Small intestine (tissue), 7 donors: ENCODE data around the gene SIRPG. TPM values are rescaled to one million over a fixed set of nuclear protein-coding genes. Genes with fewer than 3 reads are reported as not detected.
"Not testable (repeated sequence)": the region's sequence is repeated elsewhere in the genome, so short reads cannot be mapped to it uniquely, and the experiment has no call there.

Experiments
- DNase-seq, 2 donors: peaks; one replicate each; pipeline versions ENCODE4 v3.0.0 to v3.0.0-alpha.2; 2013
- FAIRE-seq: peaks from 2 replicates; lab custom pipeline; 2012; peaks lifted over from hg19 to GRCh38; lab: Jason Lieb, UNC
- H3K27ac ChIP-seq, 3 donors: one replicate each; pipeline ENCODE4 v1.5.1; 2013; ENCODE audit warnings: low read length in 2 of 3, mild to moderate bottlenecking in 2 of 3, control low read depth in 1 of 3, inconsistent platforms in 1 of 3, low read depth in 1 of 3, moderate library complexity in 1 of 3
- H3K27me3 ChIP-seq, 3 donors: one replicate each; pipeline ENCODE4 v1.6.1; 2013; ENCODE audit warnings: low read length in 3 of 3, inconsistent platforms in 1 of 3; ENCODE audit not compliant: control insufficient read depth in 3 of 3, insufficient read depth in 3 of 3
- H3K36me3 ChIP-seq, 3 donors: one replicate each; pipeline ENCODE4 v1.6.1; 2013; ENCODE audit warnings: low read length in 3 of 3, inconsistent platforms in 1 of 3, low read depth in 1 of 3, mild to moderate bottlenecking in 1 of 3, moderate library complexity in 1 of 3; ENCODE audit not compliant: control insufficient read depth in 3 of 3, insufficient read depth in 2 of 3
- H3K4me1 ChIP-seq, 3 donors: one replicate each; pipeline ENCODE4 v1.6.1; 2013; ENCODE audit warnings: low read length in 2 of 3, inconsistent platforms in 1 of 3, low read depth in 1 of 3, mild to moderate bottlenecking in 1 of 3, moderate library complexity in 1 of 3; ENCODE audit not compliant: control insufficient read depth in 3 of 3, insufficient read depth in 2 of 3
- H3K4me3 ChIP-seq, 3 donors: one replicate each; pipeline ENCODE4 v1.5.1; 2013; ENCODE audit warnings: low read length in 3 of 3, control low read depth in 1 of 3, inconsistent platforms in 1 of 3, low read depth in 1 of 3, mild to moderate bottlenecking in 1 of 3, moderate library complexity in 1 of 3
- H3K9me3 ChIP-seq, 2 donors: one replicate each; pipeline ENCODE4 v1.6.1; 2013; ENCODE audit warnings: low read depth in 1 of 2, low read length in 1 of 2; ENCODE audit not compliant: control insufficient read depth in 2 of 2, insufficient read depth in 1 of 2
- WGBS, 3 donors: extraction: QIAGEN DNeasy Blood & Tissue Kit; methylation state at CpG; one replicate each; pipeline ENCODE4 v1.1.7; 2013; 5-methylcytosine and 5-hydroxymethylcytosine counted together
- polyA plus RNA-seq, 4 donors: library from polyadenylated mRNA; stranded (reverse) in 3 of 4; unstranded in 1 of 4; fragments of 200-250 nt in 3 of 4; fragments of 120-200 nt in 1 of 4; gene quantifications; one replicate each; pipeline versions ENCODE4 v1.2.1 to v1.2.3, GENCODE V29; 2013
- donor health status: healthy with polysubstance abuse.
- donor health status: control.
- donor health status: control.
- donor health status: Bipolar disorder and iron deficiency.
- donor health status: healthy.

Gene SIRPG
- polyA plus RNA-seq, 4 donors, result 0.89 to 2.2 (median 0.99) TPM

GRCh38 chr20:1652960-1653359 is 4.6 kb downstream of the SIRPG start:
- 27 to 54% (median 48%) methylated on average over 3 of the region's 3 CpGs for WGBS, 3 donors
- no peak overlapping the region for H3K27ac ChIP-seq
- no peaks in the 10 kb centered on the region for H3K27me3 ChIP-seq
- H3K36me3 ChIP-seq, result no peaks in the 10 kb centered on the region
- no peaks in the 10 kb centered on the region for H3K4me1 ChIP-seq
- H3K4me3 ChIP-seq, result no peak overlapping the region
- no peak for FAIRE-seq
- H3K9me3 ChIP-seq, result no peaks in the 10 kb centered on the region
- no peak for DNase-seq

GRCh38 chr20:1652104-1652503 is 5.5 kb downstream of the SIRPG start:
- H3K27ac ChIP-seq, result no peak overlapping the region
- no peaks in the 10 kb centered on the region for H3K9me3 ChIP-seq
- no peak for DNase-seq
- no peaks in the 10 kb centered on the region for H3K36me3 ChIP-seq
- H3K27me3 ChIP-seq, result no peaks in the 10 kb centered on the region
- no peak overlapping the region for H3K4me3 ChIP-seq
- H3K4me1 ChIP-seq, result no peaks in the 10 kb centered on the region
- 46 to 76% (median 50%) methylated on average over 1 of the region's 1 CpG for WGBS, 3 donors
- FAIRE-seq, result no peak

GRCh38 chr20:1651268-1652058 is 6.1 kb downstream of the SIRPG start:
- no peak overlapping the region for H3K4me3 ChIP-seq
- no peaks in the 10 kb centered on the region for H3K9me3 ChIP-seq
- H3K27me3 ChIP-seq, result no peaks in the 10 kb centered on the region
- H3K4me1 ChIP-seq, result no peaks in the 10 kb centered on the region
- H3K27ac ChIP-seq, result no peak overlapping the region
- WGBS, 3 donors, result 57 to 68% (median 59%) methylated on average over 3 of the region's 3 CpGs
- no peak for DNase-seq
- no peaks in the 10 kb centered on the region for H3K36me3 ChIP-seq
- no peak for FAIRE-seq

GRCh38 chr20:1648101-1648500 is 9.5 kb downstream of the SIRPG start:
- no peak for FAIRE-seq
- Histone ChIP-seq H3K9me3 (no peaks in the 10 kb centered on the region), H3K27me3 (no peaks in the 10 kb centered on the region), H3K4me1 (no peaks in the 10 kb centered on the region), H3K27ac (no peak overlapping the region), H3K4me3 (no peak overlapping the region), H3K36me3 (no peaks in the 10 kb centered on the region)
- DNase-seq, result no peak
- WGBS, 3 donors, result 53 to 64% (median 61%) methylated on average over 5 of the region's 5 CpGs

GRCh38 chr20:1646975-1647431 is 10.6 kb downstream of the SIRPG start:
- no peak overlapping the region for H3K4me3 ChIP-seq
- no peaks in the 10 kb centered on the region for H3K36me3 ChIP-seq
- no peaks in the 10 kb centered on the region for H3K4me1 ChIP-seq
- H3K27ac ChIP-seq, result no peak overlapping the region
- WGBS, 3 donors, result 84 to 88% (median 86%) methylated on average over 3 of the region's 3 CpGs
- FAIRE-seq (no peak), DNase-seq (no peak)
- no peaks in the 10 kb centered on the region for H3K9me3 ChIP-seq
- no peaks in the 10 kb centered on the region for H3K27me3 ChIP-seq

GRCh38 chr20:1644101-1644962 is 13.2 kb downstream of the SIRPG start:
- Histone ChIP-seq H3K27me3 (no peaks in the 10 kb centered on the region), H3K4me3 (no peak overlapping the region), H3K27ac (no peak overlapping the region), H3K9me3 (no peaks in the 10 kb centered on the region), H3K36me3 (no peaks in the 10 kb centered on the region), H3K4me1 (no peaks in the 10 kb centered on the region)
- DNase-seq (no peak), FAIRE-seq (no peak)
- 91 to 97% (median 95%) methylated on average over 8 of the region's 8 CpGs for WGBS, 3 donors

- not testable (repeated sequence) for DNase-seq, H3K36me3 ChIP-seq, H3K27ac ChIP-seq, H3K27me3 ChIP-seq, H3K4me3 ChIP-seq, H3K9me3 ChIP-seq, FAIRE-seq, H3K4me1 ChIP-seq
- 82 to 93% (median 92%) methylated on average over 2 of the region's 2 CpGs for WGBS, 3 donors
Measured at GRCh38 chr20:1638643-1639042, 18.9 kb downstream of the SIRPG start.

- WGBS, 3 donors, result 54 to 74% (median 73%) methylated on average over 2 of the region's 2 CpGs
- Histone ChIP-seq H3K4me3 (no peak overlapping the region), H3K9me3 (no peaks in the 10 kb centered on the region), H3K4me1 (no peaks in the 10 kb centered on the region), H3K36me3 (no peaks in the 10 kb centered on the region), H3K27me3 (no peaks in the 10 kb centered on the region), H3K27ac (no peak overlapping the region)
- DNase-seq (no peak), FAIRE-seq (no peak)
Measured at GRCh38 chr20:1637755-1638154, 19.8 kb downstream of the SIRPG start.
